ENCODE results near the gene HOOK2.

Gene HOOK2

DNA sequence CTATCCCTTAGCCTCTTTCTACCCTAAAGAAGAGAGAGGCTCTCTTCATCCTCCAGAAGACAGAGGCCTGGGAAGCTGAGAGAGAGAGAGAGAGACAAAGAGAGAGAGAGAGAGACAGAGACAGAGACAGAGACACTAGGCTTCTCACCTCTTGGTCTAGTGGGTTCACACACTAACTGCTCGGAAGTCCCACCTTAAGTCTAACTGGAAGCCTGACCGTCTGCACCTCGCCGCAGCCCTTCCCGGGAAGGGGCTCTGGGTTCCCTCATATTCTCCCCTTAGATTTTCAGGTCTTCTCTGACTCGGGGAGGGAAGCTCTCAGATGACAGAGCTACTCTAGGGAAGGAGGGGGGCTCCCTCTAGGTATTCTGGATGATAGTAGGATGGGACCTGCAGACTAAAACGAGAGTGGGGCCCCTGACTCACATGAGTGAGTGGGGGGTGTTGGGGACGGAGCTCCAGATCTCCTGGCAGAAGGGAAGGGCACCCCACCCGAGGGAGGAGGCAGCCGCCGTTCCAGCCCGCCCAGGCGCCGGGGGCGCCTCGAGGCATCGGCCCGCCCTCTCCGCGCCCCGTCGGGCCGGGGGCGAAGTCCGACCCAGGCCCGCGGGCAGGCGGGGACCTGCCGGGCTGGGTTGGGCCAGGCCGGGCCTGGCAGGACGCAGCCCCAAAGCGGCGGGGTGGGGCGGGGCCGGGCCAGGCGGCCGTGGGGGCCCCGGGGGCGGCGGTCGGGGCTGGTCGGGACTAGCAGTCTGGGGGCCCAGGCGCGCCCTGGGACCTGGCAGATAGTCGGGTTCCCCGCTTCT is 13.9 kb upstream of the HOOK2 start:
- Mint-ChIP-seq H3K27me3 (ENCODE audit: low read depth) (no peaks in the 10 kb centered on the region), H3K4me1 (ENCODE audit: low read depth) (peaks cover 21% of the 10 kb centered on the region)

DNA sequence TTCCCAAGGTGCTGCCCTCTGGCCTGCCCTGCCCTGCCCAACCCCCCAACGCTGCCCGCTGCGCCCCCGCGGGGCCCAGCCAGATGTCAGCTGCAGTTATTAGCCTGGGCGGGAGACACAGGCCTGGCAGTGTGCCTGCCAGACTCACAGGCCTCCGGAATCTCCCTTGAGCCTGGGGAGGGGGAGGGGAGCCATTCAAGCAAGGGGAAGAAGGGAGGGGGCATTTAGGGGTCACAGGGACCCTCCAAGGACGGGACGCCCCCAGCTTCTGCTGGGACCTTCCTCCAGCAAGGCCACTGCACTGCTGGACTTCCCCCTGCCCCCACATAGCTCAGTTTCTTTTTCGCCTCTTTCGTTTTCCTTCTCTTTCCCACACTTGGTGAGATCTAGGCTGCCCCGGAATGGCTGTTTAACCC is 13.3 kb upstream of the HOOK2 start:
- H3K27me3 Mint-ChIP-seq (ENCODE audit: low read depth): no peaks in the 10 kb centered on the region
- peaks cover 18% of the 10 kb centered on the region for H3K4me1 Mint-ChIP-seq (ENCODE audit: low read depth)
- H3K4me3 Mint-ChIP-seq: peak overlapping the region; percentile 91
- no peaks in the 10 kb centered on the region for H3K9me3 Mint-ChIP-seq
- peaks cover 4% of the 10 kb centered on the region for H3K36me3 Mint-ChIP-seq (ENCODE audit: low read depth)
- H3K27ac Mint-ChIP-seq: peak overlapping the region; percentile 95

More for the DNA sequence above, 13.9 kb upstream of the HOOK2 start:
- Mint-ChIP-seq H3K9me3 (no peaks in the 10 kb centered on the region), H3K36me3 (ENCODE audit: low read depth) (peaks cover 7% of the 10 kb centered on the region), H3K27ac (peak overlapping the region; percentile 95), H3K4me3 (peak overlapping the region; percentile 95)

DNA sequence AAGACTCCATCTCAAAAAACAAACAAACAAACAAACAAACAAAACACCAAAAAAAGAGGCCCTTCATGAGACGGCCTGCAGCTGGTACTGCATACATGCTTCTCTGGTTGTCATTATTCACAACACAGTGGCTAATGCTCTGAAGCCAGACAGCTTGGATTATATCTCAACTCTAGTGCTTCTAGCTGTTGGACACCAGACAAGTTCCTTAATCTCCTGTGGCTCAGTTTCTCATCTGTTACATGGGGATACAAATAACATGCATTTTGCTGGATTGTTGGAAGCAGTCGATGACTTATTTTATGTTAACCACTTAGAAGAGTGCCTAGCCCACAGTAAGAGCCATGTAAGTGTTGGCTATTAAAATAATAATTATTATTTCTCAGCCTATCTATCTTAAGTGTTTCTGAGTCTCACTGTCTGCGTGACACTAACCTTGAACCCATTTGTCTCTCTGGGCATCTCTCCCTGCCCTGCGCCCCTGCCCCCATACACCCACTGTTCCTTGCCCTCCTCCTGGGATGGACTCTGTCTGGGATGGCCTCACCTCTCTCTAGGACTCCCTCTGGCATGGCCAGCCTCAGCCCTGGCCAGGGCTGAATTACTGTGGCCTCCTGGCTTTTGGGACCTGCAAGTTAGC is 12.8 kb upstream of the HOOK2 start:
- Mint-ChIP-seq H3K4me3 (peak overlapping the region; percentile 11), H3K9me3 (no peaks in the 10 kb centered on the region), H3K27me3 (ENCODE audit: low read depth) (no peaks in the 10 kb centered on the region), H3K36me3 (ENCODE audit: low read depth) (peaks cover 2% of the 10 kb centered on the region), H3K27ac (peak overlapping the region; percentile 50), H3K4me1 (ENCODE audit: low read depth) (peaks cover 22% of the 10 kb centered on the region)

DNA sequence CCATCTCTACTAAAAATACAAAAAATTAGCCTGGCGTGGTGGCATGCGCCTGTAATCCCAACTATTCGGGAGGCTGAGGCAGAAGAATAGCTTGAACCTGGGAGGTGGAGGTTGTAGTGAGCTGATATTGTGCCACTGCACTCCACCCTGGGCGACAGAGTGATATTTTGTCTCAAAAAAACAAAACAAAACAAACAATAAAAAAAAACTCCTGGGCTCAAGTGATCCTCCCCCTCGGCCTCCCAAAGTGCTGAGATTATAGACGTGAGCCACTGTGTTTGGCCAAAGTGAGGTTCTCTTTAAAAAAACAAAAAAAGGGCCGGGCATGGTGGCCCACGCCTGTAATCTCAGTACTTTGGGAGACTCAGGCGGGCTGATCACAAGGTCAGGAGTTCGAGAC is 12.1 kb upstream of the HOOK2 start:
- Mint-ChIP-seq H3K36me3 (ENCODE audit: low read depth) (no peaks in the 10 kb centered on the region), H3K4me1 (ENCODE audit: low read depth) (peaks cover 22% of the 10 kb centered on the region), H3K27ac (peak overlapping the region; percentile 29), H3K9me3 (no peaks in the 10 kb centered on the region), H3K4me3 (no peak overlapping the region), H3K27me3 (ENCODE audit: low read depth) (no peaks in the 10 kb centered on the region)

DNA sequence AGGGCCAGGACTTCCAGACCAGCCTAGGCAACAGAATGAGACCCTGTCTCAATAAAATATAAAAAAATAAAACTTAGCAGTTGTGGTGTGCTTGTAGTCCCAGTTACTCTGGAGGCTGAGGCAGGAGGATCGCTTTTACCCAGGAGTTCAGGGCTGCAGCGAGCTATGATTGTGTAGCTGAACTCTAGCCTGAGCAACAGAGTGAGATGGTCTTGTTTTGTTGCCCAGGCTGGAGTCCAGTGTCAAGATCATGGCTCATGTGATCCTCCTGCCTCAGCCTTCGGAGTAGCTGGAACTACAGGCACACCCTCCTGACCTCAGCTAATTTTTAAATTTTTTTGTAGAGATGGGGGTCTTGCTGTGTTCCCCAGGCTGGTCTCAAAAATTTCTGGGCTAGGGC is 11.6 kb upstream of the HOOK2 start:
- Mint-ChIP-seq H3K27ac (peak overlapping the region; percentile 29), H3K27me3 (ENCODE audit: low read depth) (no peaks in the 10 kb centered on the region), H3K4me1 (ENCODE audit: low read depth) (peaks cover 25% of the 10 kb centered on the region), H3K9me3 (no peaks in the 10 kb centered on the region), H3K4me3 (no peak overlapping the region), H3K36me3 (ENCODE audit: low read depth) (no peaks in the 10 kb centered on the region)

DNA sequence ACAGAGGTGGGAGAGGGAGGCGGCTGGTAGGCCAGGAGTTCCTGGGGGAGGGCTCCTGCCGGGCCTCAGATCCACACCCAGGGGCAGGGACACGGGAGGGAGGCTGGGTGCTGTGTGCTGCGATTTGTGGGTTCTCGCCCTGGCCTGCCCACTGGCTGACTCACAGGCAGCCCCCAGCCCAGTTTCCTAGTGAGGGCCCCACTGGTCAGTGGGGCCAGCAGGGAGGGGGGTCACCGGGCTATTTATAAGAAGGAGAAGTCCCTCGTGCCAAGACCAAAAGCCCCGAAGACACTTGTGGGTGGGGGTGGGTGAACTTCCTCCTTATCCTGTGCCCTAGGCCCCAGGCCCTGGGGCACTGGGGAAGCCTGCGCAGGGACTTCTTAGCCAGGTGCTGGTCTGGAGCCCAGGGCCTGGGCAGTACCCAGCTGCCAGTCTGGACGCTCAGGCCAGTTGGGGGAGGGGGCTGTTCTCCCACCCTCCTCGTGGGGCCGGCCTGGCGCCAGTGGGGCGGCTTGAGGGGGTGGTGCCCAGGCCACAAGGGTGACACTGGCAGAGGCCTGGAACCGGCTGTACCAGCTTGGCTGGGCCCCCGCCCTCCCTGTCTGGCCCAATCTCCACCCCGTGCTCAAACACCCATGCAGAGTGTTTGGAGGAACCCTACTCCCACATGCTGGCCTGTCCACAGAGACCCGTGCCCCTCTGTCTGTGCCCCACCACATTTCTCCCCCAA is 11.0 kb upstream of the HOOK2 start:
- peaks cover 29% of the 10 kb centered on the region for H3K4me1 Mint-ChIP-seq (ENCODE audit: low read depth)
- no peaks in the 10 kb centered on the region for H3K27me3 Mint-ChIP-seq (ENCODE audit: low read depth)
- no peaks in the 10 kb centered on the region for H3K9me3 Mint-ChIP-seq
- no peak overlapping the region for H3K27ac Mint-ChIP-seq
- H3K36me3 Mint-ChIP-seq (ENCODE audit: low read depth): no peaks in the 10 kb centered on the region
- H3K4me3 Mint-ChIP-seq: no peak overlapping the region

DNA sequence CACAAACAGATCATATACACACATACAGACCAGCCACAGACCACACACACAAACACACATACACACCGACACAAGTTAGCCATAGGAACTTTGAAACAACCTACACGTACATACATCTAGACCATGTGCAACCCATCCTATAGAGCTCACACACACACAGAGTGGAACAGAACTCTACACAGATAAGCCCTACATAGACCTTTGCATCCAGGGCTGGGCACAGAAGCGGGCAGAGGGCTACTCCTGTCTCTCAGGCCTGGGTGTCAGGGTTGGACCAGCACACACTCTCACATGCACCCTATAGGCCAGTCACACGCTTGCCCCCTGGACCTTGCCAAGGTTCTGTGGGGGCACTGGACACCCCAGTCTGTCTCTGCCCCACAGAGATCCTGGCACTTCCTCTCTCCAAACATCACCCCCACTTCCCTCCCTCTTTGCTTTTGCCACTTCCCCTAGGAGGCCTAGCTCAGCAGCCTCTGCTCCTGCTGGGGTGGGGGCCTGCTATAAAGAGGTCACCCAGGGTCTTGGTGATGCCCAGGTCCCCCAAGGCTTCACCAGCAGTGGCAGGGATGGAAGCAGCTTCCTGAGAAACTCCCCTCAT is 10.2 kb upstream of the HOOK2 start:
- H3K36me3 Mint-ChIP-seq (ENCODE audit: low read depth): no peaks in the 10 kb centered on the region
- peaks cover 22% of the 10 kb centered on the region for H3K4me1 Mint-ChIP-seq (ENCODE audit: low read depth)
- H3K4me3 Mint-ChIP-seq: no peak overlapping the region
- no peaks in the 10 kb centered on the region for H3K27me3 Mint-ChIP-seq (ENCODE audit: low read depth)
- no peaks in the 10 kb centered on the region for H3K9me3 Mint-ChIP-seq
- H3K27ac Mint-ChIP-seq: no peak overlapping the region

DNA sequence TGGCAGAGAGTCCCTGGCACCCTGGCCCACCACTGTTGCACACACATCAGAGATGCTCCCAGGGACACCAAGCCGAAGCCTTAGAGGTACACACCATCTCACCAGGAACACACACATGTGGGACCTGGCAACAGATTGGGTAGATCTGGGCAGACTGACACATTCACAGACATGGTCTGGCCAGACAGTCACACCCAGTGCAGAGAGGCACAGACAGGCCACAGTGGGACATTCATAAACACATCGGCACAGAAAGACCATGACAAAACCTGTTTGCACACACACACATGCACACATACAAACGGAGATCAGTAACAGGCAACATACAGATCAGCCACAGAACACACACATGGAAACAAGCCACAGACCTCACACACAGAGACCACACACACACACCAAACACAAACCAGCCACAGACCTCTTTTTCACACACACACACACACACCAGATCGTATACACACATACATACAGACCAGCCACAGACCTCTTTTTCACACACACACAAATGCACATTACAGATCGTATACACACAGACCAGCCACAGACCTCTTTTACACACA is 9.6 kb upstream of the HOOK2 start:
- H3K36me3 Mint-ChIP-seq (ENCODE audit: low read depth): no peaks in the 10 kb centered on the region
- no peaks in the 10 kb centered on the region for H3K9me3 Mint-ChIP-seq
- no peaks in the 10 kb centered on the region for H3K27me3 Mint-ChIP-seq (ENCODE audit: low read depth)
- no peak overlapping the region for H3K27ac Mint-ChIP-seq
- H3K4me1 Mint-ChIP-seq (ENCODE audit: low read depth): peaks cover 20% of the 10 kb centered on the region
- no peak overlapping the region for H3K4me3 Mint-ChIP-seq

DNA sequence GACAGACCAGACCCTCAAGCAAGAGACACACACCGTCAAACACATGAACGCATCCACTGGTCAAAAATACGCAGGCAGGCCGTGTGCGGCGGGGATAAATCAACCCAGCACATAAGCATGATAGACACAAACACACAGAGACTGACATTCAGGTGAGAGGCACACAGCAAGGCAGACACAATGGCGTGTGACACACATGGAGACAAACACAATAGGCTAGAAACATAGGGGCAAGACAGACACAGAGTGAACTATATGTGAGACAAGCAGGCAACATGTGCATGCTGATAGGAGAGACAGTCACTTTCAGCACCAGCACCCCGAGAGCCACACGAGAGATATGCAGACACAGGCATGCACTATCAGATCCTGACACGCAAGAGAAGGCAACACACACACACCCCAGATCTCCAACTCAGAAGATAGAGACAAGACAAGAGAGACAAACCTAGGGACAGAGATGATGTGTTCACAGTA is 9.1 kb upstream of the HOOK2 start:
- H3K4me1 Mint-ChIP-seq (ENCODE audit: low read depth): peaks cover 22% of the 10 kb centered on the region
- no peaks in the 10 kb centered on the region for H3K36me3 Mint-ChIP-seq (ENCODE audit: low read depth)
- H3K27me3 Mint-ChIP-seq (ENCODE audit: low read depth): no peaks in the 10 kb centered on the region
- H3K9me3 Mint-ChIP-seq: no peaks in the 10 kb centered on the region
- H3K4me3 Mint-ChIP-seq: no peak overlapping the region
- H3K27ac Mint-ChIP-seq: no peak overlapping the region

DNA sequence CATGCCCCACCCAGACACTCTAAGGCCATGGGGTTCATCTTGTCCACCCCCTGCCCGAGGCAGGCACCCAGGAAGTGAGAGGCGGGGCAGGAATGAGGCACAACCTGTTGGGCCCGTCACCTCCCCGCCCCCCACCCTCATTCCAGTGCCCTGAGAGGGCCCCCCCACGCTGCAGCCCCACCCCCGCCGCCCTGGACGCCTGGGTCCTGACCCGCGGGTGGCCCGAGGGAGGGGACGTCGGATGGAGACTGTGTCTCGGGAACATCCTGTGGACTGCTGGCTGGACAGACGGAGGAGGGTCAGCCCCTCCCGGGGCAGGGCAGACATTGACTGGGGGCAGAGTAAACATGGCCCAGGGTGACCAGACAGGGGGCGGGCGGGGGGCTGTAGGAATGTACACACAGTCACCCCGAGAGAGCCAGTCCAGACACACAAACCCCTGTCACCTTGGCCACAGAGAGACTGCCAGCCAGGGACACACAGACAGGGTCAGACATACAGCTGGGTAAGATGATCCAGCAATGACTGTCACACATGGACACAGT is 8.6 kb upstream of the HOOK2 start:
- peaks cover 21% of the 10 kb centered on the region for H3K4me1 Mint-ChIP-seq (ENCODE audit: low read depth)
- no peaks in the 10 kb centered on the region for H3K9me3 Mint-ChIP-seq
- no peaks in the 10 kb centered on the region for H3K36me3 Mint-ChIP-seq (ENCODE audit: low read depth)
- peak overlapping the region; percentile 57 for H3K4me3 Mint-ChIP-seq
- no peaks in the 10 kb centered on the region for H3K27me3 Mint-ChIP-seq (ENCODE audit: low read depth)
- H3K27ac Mint-ChIP-seq: peak overlapping the region; percentile 86

DNA sequence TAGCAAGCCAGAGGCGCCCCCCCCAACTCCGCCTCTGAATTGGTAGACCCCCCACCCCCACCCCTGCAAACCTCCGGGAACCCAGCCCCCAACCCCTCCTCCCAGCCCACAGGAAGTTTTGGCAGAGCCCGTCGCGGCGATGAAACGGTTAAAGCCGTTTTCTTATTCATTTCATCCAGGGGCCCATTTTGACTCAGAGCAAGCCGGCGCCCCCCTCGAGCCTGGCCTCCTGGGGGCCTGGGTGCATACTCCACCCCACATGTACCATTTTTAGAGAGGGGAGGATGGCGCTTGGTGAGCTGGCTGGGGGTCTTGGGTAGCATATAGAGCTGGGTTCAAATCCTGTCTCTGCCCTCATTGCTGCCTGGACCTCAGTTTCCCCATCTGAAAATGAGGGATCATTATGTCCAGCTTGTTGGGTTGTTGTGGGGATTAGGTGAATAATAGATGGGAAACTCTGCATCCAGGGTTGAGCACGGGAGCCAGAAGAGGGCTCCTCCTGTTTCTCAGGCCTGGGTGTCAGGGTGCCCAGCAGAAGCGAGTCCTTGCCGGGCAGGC is 8.0 kb upstream of the HOOK2 start:
- Mint-ChIP-seq H3K27me3 (ENCODE audit: low read depth) (no peaks in the 10 kb centered on the region), H3K27ac (peak overlapping the region; percentile 86), H3K4me1 (ENCODE audit: low read depth) (peaks cover 23% of the 10 kb centered on the region), H3K4me3 (peak overlapping the region; percentile 57), H3K9me3 (no peaks in the 10 kb centered on the region), H3K36me3 (ENCODE audit: low read depth) (no peaks in the 10 kb centered on the region)

DNA sequence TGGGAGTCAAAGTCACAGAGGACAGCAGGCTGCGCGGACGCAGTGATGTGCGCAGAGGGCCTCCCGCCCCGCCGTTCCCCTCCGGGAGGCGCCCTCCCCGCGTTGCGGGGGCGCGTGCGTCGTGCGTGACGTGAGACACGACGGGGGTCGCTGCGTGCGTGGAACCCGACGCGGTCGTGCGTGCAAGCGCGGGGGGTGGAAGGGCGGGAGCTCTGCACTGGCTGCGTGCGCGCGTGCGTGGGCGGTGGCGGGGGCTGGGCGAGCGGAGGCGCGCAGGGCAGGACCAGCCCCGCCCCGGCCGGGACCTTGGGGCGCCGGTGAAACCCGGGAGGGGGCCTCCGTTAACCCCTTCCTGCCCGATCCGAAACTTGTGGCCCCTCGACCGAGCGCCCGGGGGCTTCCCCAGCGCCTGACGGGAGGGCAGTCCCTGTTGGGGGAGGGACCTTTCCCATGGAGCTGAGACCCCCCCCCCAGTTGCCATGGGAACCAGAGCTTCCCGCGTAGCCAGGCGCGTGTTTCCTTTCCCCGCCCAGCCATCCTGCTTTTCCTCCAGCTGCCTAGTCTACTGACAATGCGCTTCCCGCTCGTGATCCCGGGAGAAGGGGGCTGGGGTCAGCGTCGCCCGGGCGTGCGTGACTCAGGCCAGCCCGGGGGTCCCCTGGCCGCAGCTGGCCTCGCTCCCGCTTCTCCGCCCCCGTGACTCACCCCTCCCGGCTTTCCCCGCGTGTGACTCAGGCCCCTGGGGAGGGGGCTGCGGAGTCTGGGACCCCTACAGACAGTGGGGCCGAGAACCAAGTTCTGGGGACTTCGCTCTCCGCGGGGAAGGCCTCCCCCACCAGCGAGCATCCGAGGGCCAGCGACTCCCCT is 7.3 kb upstream of the HOOK2 start:
- no peaks in the 10 kb centered on the region for H3K9me3 Mint-ChIP-seq
- no peaks in the 10 kb centered on the region for H3K36me3 Mint-ChIP-seq (ENCODE audit: low read depth)
- H3K27ac Mint-ChIP-seq: peak overlapping the region; percentile 99
- no peaks in the 10 kb centered on the region for H3K27me3 Mint-ChIP-seq (ENCODE audit: low read depth)
- peaks cover 24% of the 10 kb centered on the region for H3K4me1 Mint-ChIP-seq (ENCODE audit: low read depth)
- H3K4me3 Mint-ChIP-seq: peak overlapping the region; percentile 95

DNA sequence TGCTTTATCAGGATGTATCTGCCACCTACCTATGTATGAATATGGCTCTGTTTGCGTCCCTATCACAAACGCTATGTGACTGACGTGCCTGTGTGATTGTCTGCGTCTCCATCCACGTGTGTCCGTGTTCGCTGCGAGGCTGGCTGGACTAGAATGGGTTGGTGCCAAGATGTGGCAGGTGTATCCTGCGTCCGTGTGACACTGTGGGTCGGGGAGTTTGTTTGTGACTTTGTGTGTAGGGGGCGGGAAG is 6.7 kb upstream of the HOOK2 start:
- Mint-ChIP-seq H3K27ac (peak overlapping the region; percentile 99), H3K4me1 (ENCODE audit: low read depth) (peaks cover 29% of the 10 kb centered on the region), H3K9me3 (no peaks in the 10 kb centered on the region), H3K4me3 (peak overlapping the region; percentile 95), H3K27me3 (ENCODE audit: low read depth) (no peaks in the 10 kb centered on the region), H3K36me3 (ENCODE audit: low read depth) (no peaks in the 10 kb centered on the region)
